ENCODE measurements around the gene BCL2. TPM values are rescaled to one million over a fixed set of nuclear protein-coding genes. Genes with fewer than 3 reads are reported as not detected.
"Not testable (repeated sequence)": the region's sequence is repeated elsewhere in the genome, so short reads cannot be mapped to it uniquely, and the experiment has no call there.

Gene BCL2
- total RNA-seq, 1 donor from 2014 or later = 47.3 TPM

DNA sequence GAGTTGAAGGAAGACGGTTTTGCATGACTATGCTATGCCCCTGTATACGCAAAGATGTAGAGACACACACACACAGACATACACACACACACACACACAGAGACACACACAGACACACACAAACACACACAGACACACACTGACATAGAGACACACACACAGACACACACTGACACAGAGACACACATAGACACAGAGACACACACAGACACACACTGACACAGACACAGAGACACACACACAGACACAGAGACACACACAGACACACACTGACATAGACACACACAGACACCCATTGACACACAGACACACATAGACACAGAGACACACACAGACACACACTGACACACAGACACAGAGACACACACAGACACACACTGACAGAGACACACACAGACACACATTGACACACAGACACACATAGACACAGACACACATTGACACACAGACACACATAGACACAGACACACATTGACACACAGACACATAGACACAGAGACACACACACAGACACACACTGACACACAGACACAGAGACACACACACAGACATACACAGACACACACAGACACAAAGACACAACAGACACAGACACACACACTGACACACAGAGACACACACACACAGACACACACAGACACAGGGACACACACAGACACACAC lies 121.3 kb downstream of the BCL2 start:
- no peak for ATAC-seq
- DNase-seq (ENCODE audit: low spot score) = no peak
- intact Hi-C loops (cut with DNase I) = no loop called here

GRCh38 chr18:63197246-63197869 lies 122.2 kb downstream of the BCL2 start:
- ATAC-seq (no peak), DNase-seq (ENCODE audit: low spot score) (no peak)
- intact Hi-C loops (cut with DNase I) = no loop called here

- no peak for ATAC-seq
- DNase-seq (ENCODE audit: low spot score) = no peak
- intact Hi-C loops (cut with DNase I) = no loop called here
These were observed 124.0 kb downstream of the BCL2 start for GRCh38 chr18:63195326-63196159.

GRCh38 chr18:63192885-63193349 lies 126.7 kb downstream of the BCL2 start:
- intact Hi-C loops (cut with DNase I) = no loop called here
- ATAC-seq = no peak
- DNase-seq (ENCODE audit: low spot score) = no peak

GRCh38 chr18:63192126-63192884 lies 127.3 kb downstream of the BCL2 start:
- intact Hi-C loops (cut with DNase I) = no loop called here
- DNase-seq (ENCODE audit: low spot score) = no peak
- no peak for ATAC-seq

- ATAC-seq = no peak
- DNase-seq (ENCODE audit: low spot score) = no peak
- intact Hi-C loops (cut with DNase I) = no loop called here
These were observed 128.2 kb downstream of the BCL2 start for GRCh38 chr18:63191413-63191812.

GRCh38 chr18:63190838-63191237 lies 128.7 kb downstream of the BCL2 start:
- DNase-seq (ENCODE audit: low spot score); intact Hi-C loops (cut with DNase I); ATAC-seq: not testable (repeated sequence)

- DNase-seq (ENCODE audit: low spot score) = no peak
- intact Hi-C loops (cut with DNase I) = no loop called here
- no peak for ATAC-seq
These were observed 129.8 kb downstream of the BCL2 start for GRCh38 chr18:63189817-63190216.

DNA sequence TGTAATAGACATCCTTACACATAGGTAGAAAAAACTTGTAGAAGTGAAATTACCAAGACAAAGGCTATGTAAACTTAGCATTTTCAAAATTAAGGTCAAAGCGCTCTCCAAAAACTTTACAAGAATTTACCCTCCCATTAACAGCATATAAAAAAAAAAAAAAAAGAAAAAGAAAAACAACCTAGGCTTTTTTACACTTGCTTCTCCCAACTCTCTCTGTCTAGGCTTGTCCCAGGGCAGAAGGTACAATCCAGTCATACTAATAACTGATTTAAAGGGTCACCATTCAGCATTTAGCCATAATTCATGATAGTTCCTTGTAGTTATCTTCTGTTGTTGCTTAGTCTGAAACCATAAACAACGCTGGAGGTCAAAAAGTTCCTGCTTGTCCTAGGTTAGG lies 130.5 kb downstream of the BCL2 start:
- ATAC-seq (no peak), DNase-seq (ENCODE audit: low spot score) (no peak)
- intact Hi-C loops (cut with DNase I) = no loop called here

- intact Hi-C loops (cut with DNase I) = no loop called here
- DNase-seq (ENCODE audit: low spot score) (no peak), ATAC-seq (no peak)
These were observed 131.6 kb downstream of the BCL2 start for GRCh38 chr18:63187791-63188460.

- intact Hi-C loops (cut with DNase I) = no loop called here
- ATAC-seq = no peak
- DNase-seq (ENCODE audit: low spot score) = no peak
These were observed 132.4 kb downstream of the BCL2 start for GRCh38 chr18:63187223-63187574.

DNA sequence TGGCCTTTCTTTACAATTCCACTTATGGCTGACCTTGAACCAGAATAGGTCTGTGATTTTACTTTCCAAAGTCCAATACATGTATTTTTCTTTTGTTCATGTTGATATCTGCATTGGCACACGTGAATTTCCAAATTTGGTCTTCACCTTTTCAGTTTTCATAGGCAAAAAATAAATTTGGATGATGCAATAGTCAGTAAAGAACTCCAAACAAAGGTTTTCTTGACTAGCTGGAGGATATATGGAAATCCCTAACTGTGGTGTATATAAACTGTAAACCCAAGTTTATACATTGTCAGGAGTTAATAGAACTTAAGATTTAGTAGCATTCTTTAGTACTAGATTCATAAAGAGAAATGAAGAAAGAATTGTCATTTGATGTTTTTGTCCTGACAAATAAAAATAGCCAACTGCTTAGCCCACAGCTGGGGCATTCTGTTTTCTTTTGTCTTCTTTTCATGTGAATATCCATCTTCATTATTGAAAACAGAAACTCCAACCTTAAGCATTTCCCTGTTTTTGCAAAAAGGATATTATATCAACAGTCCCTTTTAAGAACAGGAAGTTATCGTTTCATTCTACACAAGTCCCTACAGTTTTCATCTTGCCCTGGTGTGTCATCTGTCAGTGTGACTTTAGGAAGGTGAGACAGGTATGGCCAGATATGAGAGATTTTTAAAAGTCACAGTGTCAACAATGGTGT lies 132.9 kb downstream of the BCL2 start:
- intact Hi-C loops (cut with DNase I) = no loop called here

GRCh38 chr18:63185984-63186383 lies 133.6 kb downstream of the BCL2 start:
- ATAC-seq (no peak), DNase-seq (ENCODE audit: low spot score) (no peak)
- intact Hi-C loops (cut with DNase I) = no loop called here

More for the DNA sequence above, 132.9 kb downstream of the BCL2 start:
- no peak for DNase-seq (ENCODE audit: low spot score)
- no peak for ATAC-seq

GRCh38 chr18:63183952-63184770 lies 135.4 kb downstream of the BCL2 start:
- ATAC-seq (no peak), DNase-seq (ENCODE audit: low spot score) (no peak)
- intact Hi-C loops (cut with DNase I) = no loop called here

DNA sequence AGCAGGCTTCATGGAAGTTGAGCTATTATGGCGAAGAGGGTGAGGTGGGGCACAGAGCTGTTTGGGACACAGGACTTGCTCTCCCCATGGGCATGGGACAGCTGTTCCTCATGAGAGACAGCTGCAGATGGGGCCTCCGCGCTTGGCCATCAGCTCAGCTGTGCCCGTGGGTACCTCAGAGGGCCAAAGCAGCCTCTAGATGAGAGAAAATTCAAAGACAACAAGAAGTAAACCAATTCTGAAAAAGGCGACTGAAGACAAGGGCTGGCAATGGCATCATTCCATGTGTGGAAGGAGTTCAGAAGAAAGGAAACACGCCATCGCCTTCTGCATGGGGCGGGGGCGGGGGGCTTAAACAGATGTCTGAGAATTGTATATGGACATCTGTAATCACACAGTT lies 136.2 kb downstream of the BCL2 start:
- no peak for ATAC-seq
- DNase-seq (ENCODE audit: low spot score) = no peak
- intact Hi-C loops (cut with DNase I) = no loop called here

- no peak for ATAC-seq
- no peak for DNase-seq (ENCODE audit: low spot score)
- intact Hi-C loops (cut with DNase I) = no loop called here
These were observed 136.7 kb downstream of the BCL2 start for GRCh38 chr18:63182861-63183260.

GRCh38 chr18:63182310-63182772 lies 137.2 kb downstream of the BCL2 start:
- intact Hi-C loops (cut with DNase I) = no loop called here
- ATAC-seq (no peak), DNase-seq (ENCODE audit: low spot score) (no peak)

Data from sciatic nerve (tissue), 2 donors.